ENCODE data around the gene FRMPD4. TPM values are rescaled to one million over a fixed set of nuclear protein-coding genes. Genes with fewer than 3 reads are reported as not detected.

Gene FRMPD4
- total and polyA plus RNA-seq, 2 of the 13 experiments (the other 11 are each of a cell fraction or from before 2014, with no cell fraction given) = not detected

DNA sequence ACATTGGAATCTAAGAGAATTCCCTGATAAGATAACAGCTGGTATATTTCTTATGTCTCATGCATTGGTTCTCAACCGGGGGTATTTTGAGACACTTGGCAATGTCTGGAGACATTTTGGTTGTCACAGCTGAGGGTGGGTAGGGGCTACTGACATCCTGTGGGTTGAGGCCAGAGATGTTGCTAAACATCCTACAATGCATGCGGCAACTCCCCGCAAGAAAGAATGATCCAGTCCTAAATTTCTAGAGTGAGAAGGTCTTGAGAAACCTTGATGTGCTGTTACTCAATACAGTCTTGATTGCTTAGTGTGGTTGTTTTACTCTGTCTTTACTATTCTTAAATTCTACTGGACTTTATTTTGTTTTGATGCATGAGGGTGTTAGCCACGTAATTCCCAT is 287.2 kb downstream of the FRMPD4 start:
- in situ Hi-C loops (cut with HindIII; ENCODE audit: extremely low pct_ligation_motif_present, low pct_unique_long_range_greater_than_20kb) = no loop called here
- no peak for FAIRE-seq
- no peaks in the 10 kb centered on the region for H3K36me3 ChIP-seq (replicated peaks in 1 of 2; ENCODE audit: control insufficient read depth in 1 of 2, insufficient read depth in 2 of 2, low read length in 2 of 2)

GRCh38 chrX:12426420-12426819 is 288.1 kb downstream of the FRMPD4 start:
- FAIRE-seq (no peak), ATAC-seq (no peak), DNase-seq (ENCODE audit: low spot score) (no peak)
- H3K79me2 ChIP-seq (ENCODE audit: insufficient read depth, low read length) = no peaks in the 10 kb centered on the region
- H3K27me3 ChIP-seq (ENCODE audit: control insufficient read depth in 1 of 2, insufficient read depth in 2 of 2, low read length in 2 of 2) = no peaks in the 10 kb centered on the region
- intact Hi-C loops (cut with micrococcal nuclease; ENCODE audit: unreplicated experiment) (no loop called here), in situ Hi-C loops (cut with HindIII; ENCODE audit: extremely low pct_ligation_motif_present, low pct_unique_long_range_greater_than_20kb) (no loop called here)
- no peak overlapping the region for H3K4me2 ChIP-seq (ENCODE audit: low read depth, low read length)
- H2AFZ ChIP-seq (ENCODE audit: low read length) = no peak overlapping the region
- no peaks in the 10 kb centered on the region for H3K4me1 ChIP-seq (ENCODE audit: insufficient read depth, low read length)
- no peak overlapping the region for H3K27ac ChIP-seq (ENCODE audit: extremely low read length, insufficient read depth, low read length)
- TF ChIP-seq ZNF160 (CRISPR knock-in tag; IDR thresholded peaks at IDR 0.05) = no peak
- no peak for TF ChIP-seq NBN (conservative IDR thresholded peaks at IDR 0.05)
- TF ChIP-seq ZNF253 (CRISPR knock-in tag; IDR thresholded peaks at IDR 0.05; ENCODE audit: borderline replicate concordance) = no peak
- no peak for TF ChIP-seq ERF (CRISPR knock-in tag; IDR thresholded peaks at IDR 0.05)
- TF ChIP-seq, protein P1, sequence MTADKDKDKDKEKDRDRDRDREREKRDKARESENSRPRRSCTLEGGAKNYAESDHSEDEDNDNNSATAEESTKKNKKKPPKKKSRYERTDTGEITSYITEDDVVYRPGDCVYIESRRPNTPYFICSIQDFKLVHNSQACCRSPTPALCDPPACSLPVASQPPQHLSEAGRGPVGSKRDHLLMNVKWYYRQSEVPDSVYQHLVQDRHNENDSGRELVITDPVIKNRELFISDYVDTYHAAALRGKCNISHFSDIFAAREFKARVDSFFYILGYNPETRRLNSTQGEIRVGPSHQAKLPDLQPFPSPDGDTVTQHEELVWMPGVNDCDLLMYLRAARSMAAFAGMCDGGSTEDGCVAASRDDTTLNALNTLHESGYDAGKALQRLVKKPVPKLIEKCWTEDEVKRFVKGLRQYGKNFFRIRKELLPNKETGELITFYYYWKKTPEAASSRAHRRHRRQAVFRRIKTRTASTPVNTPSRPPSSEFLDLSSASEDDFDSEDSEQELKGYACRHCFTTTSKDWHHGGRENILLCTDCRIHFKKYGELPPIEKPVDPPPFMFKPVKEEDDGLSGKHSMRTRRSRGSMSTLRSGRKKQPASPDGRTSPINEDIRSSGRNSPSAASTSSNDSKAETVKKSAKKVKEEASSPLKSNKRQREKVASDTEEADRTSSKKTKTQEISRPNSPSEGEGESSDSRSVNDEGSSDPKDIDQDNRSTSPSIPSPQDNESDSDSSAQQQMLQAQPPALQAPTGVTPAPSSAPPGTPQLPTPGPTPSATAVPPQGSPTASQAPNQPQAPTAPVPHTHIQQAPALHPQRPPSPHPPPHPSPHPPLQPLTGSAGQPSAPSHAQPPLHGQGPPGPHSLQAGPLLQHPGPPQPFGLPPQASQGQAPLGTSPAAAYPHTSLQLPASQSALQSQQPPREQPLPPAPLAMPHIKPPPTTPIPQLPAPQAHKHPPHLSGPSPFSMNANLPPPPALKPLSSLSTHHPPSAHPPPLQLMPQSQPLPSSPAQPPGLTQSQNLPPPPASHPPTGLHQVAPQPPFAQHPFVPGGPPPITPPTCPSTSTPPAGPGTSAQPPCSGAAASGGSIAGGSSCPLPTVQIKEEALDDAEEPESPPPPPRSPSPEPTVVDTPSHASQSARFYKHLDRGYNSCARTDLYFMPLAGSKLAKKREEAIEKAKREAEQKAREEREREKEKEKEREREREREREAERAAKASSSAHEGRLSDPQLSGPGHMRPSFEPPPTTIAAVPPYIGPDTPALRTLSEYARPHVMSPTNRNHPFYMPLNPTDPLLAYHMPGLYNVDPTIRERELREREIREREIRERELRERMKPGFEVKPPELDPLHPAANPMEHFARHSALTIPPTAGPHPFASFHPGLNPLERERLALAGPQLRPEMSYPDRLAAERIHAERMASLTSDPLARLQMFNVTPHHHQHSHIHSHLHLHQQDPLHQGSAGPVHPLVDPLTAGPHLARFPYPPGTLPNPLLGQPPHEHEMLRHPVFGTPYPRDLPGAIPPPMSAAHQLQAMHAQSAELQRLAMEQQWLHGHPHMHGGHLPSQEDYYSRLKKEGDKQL (CRISPR knock-in tag; IDR thresholded peaks at IDR 0.05; ENCODE audit: low read depth) = no peak
- TF ChIP-seq GTF2F1 (IDR thresholded peaks at IDR 0.05; ENCODE audit: low read length) = no peak
- H3K9me3 ChIP-seq (ENCODE audit: low read length) = no peaks in the 10 kb centered on the region
- BruUV-seq (replicated peaks) = no TSS peak
- ChIA-PET CTCF (ENCODE audit: low intra/inter-chr PET ratio, low total read pairs) (no interaction called here), POLR2A (no interaction called here)
- WGBS (ENCODE audit: low lambda C conversion rate) = 5% methylated on average over 2 of the region's 2 CpGs
- H3K36me3 ChIP-seq (replicated peaks in 1 of 2; ENCODE audit: control insufficient read depth in 1 of 2, insufficient read depth in 2 of 2, low read length in 2 of 2) = no peaks in the 10 kb centered on the region
- no peaks in the 10 kb centered on the region for H4K20me1 ChIP-seq (ENCODE audit: insufficient read depth, low read length)
- no peak overlapping the region for H3K9ac ChIP-seq (ENCODE audit: insufficient read depth, low read depth, low read length)
- no peak overlapping the region for H3K4me3 ChIP-seq (replicated peaks in 1 of 3; ENCODE audit: insufficient read depth in 1 of 3, low read depth in 2 of 3, low read length in 3 of 3)

More for the DNA sequence above, 287.2 kb downstream of the FRMPD4 start:
- no peak for DNase-seq (ENCODE audit: low spot score)
- Histone ChIP-seq H3K4me2 (ENCODE audit: low read depth, low read length) (no peak overlapping the region), H3K4me3 (replicated peaks in 1 of 3; ENCODE audit: insufficient read depth in 1 of 3, low read depth in 2 of 3, low read length in 3 of 3) (no peak overlapping the region), H3K9me3 (ENCODE audit: low read length) (no peaks in the 10 kb centered on the region), H3K27ac (ENCODE audit: extremely low read length, insufficient read depth, low read length) (no peak overlapping the region), H3K4me1 (ENCODE audit: insufficient read depth, low read length) (no peaks in the 10 kb centered on the region), H3K9ac (ENCODE audit: insufficient read depth, low read depth, low read length) (no peak overlapping the region), H3K27me3 (ENCODE audit: control insufficient read depth in 1 of 2, insufficient read depth in 2 of 2, low read length in 2 of 2) (no peaks in the 10 kb centered on the region), H4K20me1 (ENCODE audit: insufficient read depth, low read length) (no peaks in the 10 kb centered on the region), H2AFZ (ENCODE audit: low read length) (no peak overlapping the region), H3K79me2 (ENCODE audit: insufficient read depth, low read length) (no peaks in the 10 kb centered on the region)
- WGBS (ENCODE audit: low lambda C conversion rate) = 46% methylated on average over 4 of the region's 4 CpGs
- TF ChIP-seq HNRNPLL (IDR thresholded peaks at IDR 0.05; ENCODE audit: low read depth, low read length, poor library complexity, severe bottlenecking) = no peak
- TF ChIP-seq CBX1 (IDR thresholded peaks at IDR 0.05; ENCODE audit: low read depth) = no peak
- no peak for TF ChIP-seq SP1 (IDR thresholded peaks at IDR 0.05)
- no peak for TF ChIP-seq SP1 (CRISPR knock-in tag; IDR thresholded peaks at IDR 0.05)
- no peak for TF ChIP-seq NFIC (IDR thresholded peaks at IDR 0.05; ENCODE audit: low read length)
- no peak for TF ChIP-seq MLLT10 (CRISPR knock-in tag; IDR thresholded peaks at IDR 0.05)
- no peak for TF ChIP-seq SIN3B (IDR thresholded peaks at IDR 0.05; ENCODE audit: low read length)
- TF ChIP-seq, protein P2, sequence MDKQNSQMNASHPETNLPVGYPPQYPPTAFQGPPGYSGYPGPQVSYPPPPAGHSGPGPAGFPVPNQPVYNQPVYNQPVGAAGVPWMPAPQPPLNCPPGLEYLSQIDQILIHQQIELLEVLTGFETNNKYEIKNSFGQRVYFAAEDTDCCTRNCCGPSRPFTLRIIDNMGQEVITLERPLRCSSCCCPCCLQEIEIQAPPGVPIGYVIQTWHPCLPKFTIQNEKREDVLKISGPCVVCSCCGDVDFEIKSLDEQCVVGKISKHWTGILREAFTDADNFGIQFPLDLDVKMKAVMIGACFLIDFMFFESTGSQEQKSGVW (CRISPR knock-in tag; IDR thresholded peaks at IDR 0.05; ENCODE audit: borderline replicate concordance) = no peak
- TF ChIP-seq HDAC2 (CRISPR knock-in tag; IDR thresholded peaks at IDR 0.05) = no peak
- no peak for TF ChIP-seq HDAC1 (CRISPR knock-in tag; IDR thresholded peaks at IDR 0.05)
- TF ChIP-seq ZNF720 (CRISPR knock-in tag; IDR thresholded peaks at IDR 0.05) = no peak
- TF ChIP-seq ZNF530 (CRISPR knock-in tag; IDR thresholded peaks at IDR 0.05; ENCODE audit: low read depth) = no peak
- TF ChIP-seq SMAD9 (CRISPR knock-in tag; IDR thresholded peaks at IDR 0.05) = no peak
- no peak for TF ChIP-seq ELF3 (CRISPR knock-in tag; IDR thresholded peaks at IDR 0.05)
- TF ChIP-seq ZC3H4 (CRISPR knock-in tag; IDR thresholded peaks at IDR 0.05; ENCODE audit: borderline replicate concordance) = no peak
- CTCF ChIA-PET (ENCODE audit: low intra/inter-chr PET ratio, low total read pairs) = no interaction called here
- intact Hi-C loops (cut with micrococcal nuclease; ENCODE audit: unreplicated experiment) = no loop called here
- BruUV-seq (replicated peaks) = no TSS peak
- POLR2A ChIA-PET = no interaction called here
- no peak for ATAC-seq

All from HepG2 (cell line).